ENCODE results near the gene FAM20C.

GRCh38 chr7:284762-285722, 92.7 kb downstream of the FAM20C start:
- TF ChIP-seq MEF2A (IDR thresholded peaks at IDR 0.05; ENCODE audit: insufficient read depth, low read depth, low read length) (no peak), SRF (IDR thresholded peaks at IDR 0.05; ENCODE audit: low read depth in 2 of 2, low read length in 2 of 2) (no peak), POLR2A (IDR thresholded peaks at IDR 0.05; ENCODE audit: low read depth, low read length) (no peak), CTCF (IDR thresholded peaks at IDR 0.05 in 2 of 3, conservative IDR thresholded peaks at IDR 0.05 in 1 of 3; ENCODE audit: control insufficient read depth in 2 of 3, extremely low read depth in 1 of 3, insufficient read depth in 1 of 3, low read depth in 3 of 3, low read length in 3 of 3) (no peak)
